NT2/D1 (cell line): ENCODE data around the gene SEC24D.
"Not testable (repeated sequence)": the region's sequence is repeated elsewhere in the genome, so short reads cannot be mapped to it uniquely, and the experiment has no call there.

Source experiments
- YY1 ChIP-seq: IDR thresholded peaks from 2 replicates; pipeline ENCODE4 v1.6.1; 2011; ENCODE audit not compliant: insufficient read length, insufficient read depth
- ZNF274 ChIP-seq: IDR thresholded peaks from 2 replicates; pipeline ENCODE4 v1.6.1; 2011; ENCODE audit warnings: mild to moderate bottlenecking, low read depth, low read length

- TF ChIP-seq YY1, ZNF274: not testable (repeated sequence)
Measured at GRCh38 chr4:118776955-118777640, 58.8 kb downstream of the SEC24D start.
